Measurements from ENCODE around the gene SREBF2.
A peak's percentile ranks its signal among the peaks of the same experiment; 100 is the strongest.
"Not testable (repeated sequence)": the region's sequence is repeated elsewhere in the genome, so short reads cannot be mapped to it uniquely, and the experiment has no call there.

SREBF2 gene

DNA sequence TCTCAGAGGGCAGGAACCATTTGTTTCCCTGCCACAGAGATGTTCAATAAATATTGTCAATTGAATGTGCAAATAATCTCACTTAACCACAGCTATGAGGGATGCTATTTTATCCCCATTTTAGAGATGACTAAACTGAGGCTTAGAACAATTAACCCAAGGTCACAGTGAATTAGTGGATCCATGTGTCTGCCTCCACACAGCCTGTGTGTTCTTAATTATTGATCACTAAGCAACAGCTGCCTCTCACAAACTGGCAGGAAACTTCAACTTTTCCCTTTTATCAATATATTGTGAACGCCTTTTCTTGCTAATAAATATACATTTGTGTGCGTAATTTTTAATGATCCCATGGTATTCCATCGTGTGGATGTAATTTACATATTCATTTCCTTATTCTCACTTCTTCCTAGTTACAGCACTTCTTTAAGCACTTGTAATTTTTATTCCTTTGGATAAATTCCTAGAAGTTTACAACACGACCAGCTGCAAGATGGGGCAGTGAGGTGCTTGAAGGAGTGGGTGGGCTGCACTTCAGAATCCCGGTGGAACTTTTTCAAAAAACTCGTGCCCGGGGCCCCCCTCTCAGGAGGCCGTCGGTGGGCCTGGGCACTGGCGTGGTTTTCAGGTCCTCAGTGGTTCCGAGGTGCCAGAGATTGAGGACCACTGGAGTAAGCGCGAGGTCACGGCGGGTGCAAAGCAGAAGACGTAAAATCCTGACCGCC lies 915 bp upstream of the SREBF2 start:
- Histone ChIP-seq H3K4me3 (ENCODE audit: extremely low read depth, insufficient read depth, low read length, poor library complexity, severe bottlenecking) (peak overlapping the region; percentile 85), H3K27ac (ENCODE audit: low read depth, low read length, severe bottlenecking) (peak overlapping the region; percentile 97), H3K9me3 (ENCODE audit: control insufficient read depth, low read length) (no peaks in the 10 kb centered on the region), H3K36me3 (ENCODE audit: control insufficient read depth, insufficient read depth, low read length) (peaks cover 31% of the 10 kb centered on the region), H3K4me1 (ENCODE audit: control insufficient read depth, insufficient read depth, low read length, poor library complexity, severe bottlenecking) (peaks cover 13% of the 10 kb centered on the region)
- WGBS, 2 experiments (ENCODE audit: insufficient coverage in 2 of 2) = 5 to 16% methylated on average over 13 of the region's 17 CpGs

DNA sequence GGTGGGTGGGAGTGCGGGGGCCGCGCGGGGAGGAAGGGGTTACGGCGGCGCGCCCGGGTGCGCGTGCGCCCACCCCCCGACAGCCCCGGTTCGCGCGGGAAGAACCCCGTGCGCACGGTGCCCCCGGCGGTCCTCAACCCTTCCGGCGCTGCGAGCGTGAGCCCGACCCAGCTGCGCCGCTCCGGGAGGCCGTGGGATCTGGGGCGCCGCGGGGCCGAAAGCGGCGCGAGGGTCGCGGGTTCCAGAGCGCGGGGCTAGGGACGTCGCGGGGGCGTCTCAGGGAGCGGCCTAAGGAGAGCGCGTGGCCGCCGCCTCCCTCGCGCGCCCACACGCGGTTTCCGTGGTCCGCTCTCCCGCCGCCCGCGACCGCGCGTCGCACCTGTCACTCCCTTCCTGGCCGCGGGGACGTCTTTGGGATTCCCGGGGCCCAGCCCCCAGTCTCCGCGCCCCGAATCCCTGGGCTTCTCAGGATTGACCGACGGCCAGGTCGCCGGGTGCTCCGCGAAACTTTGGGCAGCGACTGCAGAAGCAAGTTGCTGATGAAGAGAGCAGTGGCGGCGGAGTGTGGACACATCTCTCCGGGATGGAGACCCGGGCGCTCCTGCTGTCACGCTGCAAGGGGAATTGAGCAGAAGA lies 582 bp downstream of the SREBF2 start:
- Histone ChIP-seq H3K4me1 (ENCODE audit: control insufficient read depth, insufficient read depth, low read length, poor library complexity, severe bottlenecking) (peaks cover 6% of the 10 kb centered on the region), H3K4me3 (ENCODE audit: extremely low read depth, insufficient read depth, low read length, poor library complexity, severe bottlenecking) (peak overlapping the region; percentile 85), H3K36me3 (ENCODE audit: control insufficient read depth, insufficient read depth, low read length) (peaks cover 44% of the 10 kb centered on the region), H3K9me3 (ENCODE audit: control insufficient read depth, low read length) (no peaks in the 10 kb centered on the region), H3K27ac (ENCODE audit: low read depth, low read length, severe bottlenecking) (peak overlapping the region; percentile 97)
- WGBS, 2 experiments (ENCODE audit: insufficient coverage in 2 of 2) = 0 to 1% methylated on average over 57 to 67 of the region's 86 CpGs

DNA sequence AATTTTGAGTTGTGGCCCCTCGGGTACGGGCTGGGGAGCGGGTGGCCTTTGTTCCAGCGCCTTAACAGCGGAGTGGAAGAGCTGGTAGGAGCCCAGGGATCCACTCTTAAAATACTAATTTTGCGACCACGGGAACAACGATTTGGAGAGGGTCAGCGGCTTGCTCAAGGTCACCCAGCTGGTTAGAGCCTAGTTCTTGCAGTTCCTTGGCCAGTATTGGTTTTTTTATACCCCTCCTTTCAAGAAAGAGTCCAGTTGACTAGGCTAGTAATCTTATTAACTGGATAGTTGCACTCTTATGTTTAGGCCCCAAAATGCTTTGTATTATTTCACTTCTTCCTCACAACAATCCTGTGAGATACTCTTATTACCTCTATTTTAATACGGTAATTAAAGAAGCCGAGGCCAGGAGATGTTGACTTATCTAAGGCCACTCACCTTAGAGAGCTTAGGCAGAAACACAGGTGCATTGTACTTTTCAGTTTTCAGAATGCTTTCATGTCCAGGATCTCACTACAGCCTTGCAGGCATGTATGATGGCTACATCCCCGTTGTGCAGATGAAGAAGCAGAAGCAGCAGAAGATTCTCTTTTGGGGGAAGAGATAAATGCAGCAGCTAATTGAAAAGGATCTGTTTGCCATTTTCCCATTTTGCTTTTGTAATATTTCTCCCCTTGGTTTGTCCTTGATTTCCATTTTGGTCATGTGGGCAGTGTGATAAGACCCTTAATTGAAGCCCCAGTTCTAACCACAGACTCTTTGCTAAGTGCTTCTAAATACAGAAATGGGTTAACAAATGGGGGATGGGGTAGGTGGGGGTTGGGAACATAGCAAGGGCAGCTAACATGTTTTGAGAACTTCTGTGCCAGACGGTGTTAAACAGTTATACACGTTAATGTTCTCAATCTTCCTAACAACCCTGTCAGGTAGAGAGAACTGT lies 1.4 kb downstream of the SREBF2 start:
- H3K36me3 ChIP-seq (ENCODE audit: control insufficient read depth, insufficient read depth, low read length) = peaks cover 52% of the 10 kb centered on the region
- 3 to 7% methylated on average over 9 to 13 of the region's 14 CpGs for WGBS, 2 experiments (ENCODE audit: insufficient coverage in 2 of 2)
- no peaks in the 10 kb centered on the region for H3K9me3 ChIP-seq (ENCODE audit: control insufficient read depth, low read length)
- peaks cover 6% of the 10 kb centered on the region for H3K4me1 ChIP-seq (ENCODE audit: control insufficient read depth, insufficient read depth, low read length, poor library complexity, severe bottlenecking)
- peak overlapping the region; percentile 97 for H3K27ac ChIP-seq (ENCODE audit: low read depth, low read length, severe bottlenecking)
- peak overlapping the region; percentile 85 for H3K4me3 ChIP-seq (ENCODE audit: extremely low read depth, insufficient read depth, low read length, poor library complexity, severe bottlenecking)

DNA sequence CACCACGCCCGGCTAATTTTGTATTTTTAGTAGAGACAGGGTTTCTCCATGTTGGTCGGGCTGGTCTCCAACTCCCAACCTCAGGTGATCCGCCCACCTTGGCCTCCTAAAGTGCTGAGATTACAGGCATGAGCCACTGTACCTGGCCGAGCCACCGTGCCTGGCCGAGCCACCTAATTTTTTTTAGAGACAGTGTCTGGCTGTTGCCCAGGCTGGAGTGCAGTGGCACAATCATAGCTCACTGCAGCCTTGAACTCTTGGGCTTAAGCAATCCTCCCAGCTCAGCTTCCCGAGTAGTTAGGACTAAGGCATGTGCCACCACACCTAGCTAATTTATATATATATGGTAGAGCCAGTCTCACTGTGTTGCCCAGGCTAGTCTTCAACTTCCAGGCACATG lies 2.6 kb downstream of the SREBF2 start:
- not testable (repeated sequence) for H3K4me3 ChIP-seq (ENCODE audit: extremely low read depth, insufficient read depth, low read length, poor library complexity, severe bottlenecking); H3K4me1 ChIP-seq (ENCODE audit: control insufficient read depth, insufficient read depth, low read length, poor library complexity, severe bottlenecking); H3K9me3 ChIP-seq (ENCODE audit: control insufficient read depth, low read length); H3K27ac ChIP-seq (ENCODE audit: low read depth, low read length, severe bottlenecking)
- peaks cover 60% of the 10 kb centered on the region for H3K36me3 ChIP-seq (ENCODE audit: control insufficient read depth, insufficient read depth, low read length)
- WGBS, 2 experiments (ENCODE audit: insufficient coverage in 2 of 2) = 95 to 96% methylated on average over 4 to 5 of the region's 8 CpGs

DNA sequence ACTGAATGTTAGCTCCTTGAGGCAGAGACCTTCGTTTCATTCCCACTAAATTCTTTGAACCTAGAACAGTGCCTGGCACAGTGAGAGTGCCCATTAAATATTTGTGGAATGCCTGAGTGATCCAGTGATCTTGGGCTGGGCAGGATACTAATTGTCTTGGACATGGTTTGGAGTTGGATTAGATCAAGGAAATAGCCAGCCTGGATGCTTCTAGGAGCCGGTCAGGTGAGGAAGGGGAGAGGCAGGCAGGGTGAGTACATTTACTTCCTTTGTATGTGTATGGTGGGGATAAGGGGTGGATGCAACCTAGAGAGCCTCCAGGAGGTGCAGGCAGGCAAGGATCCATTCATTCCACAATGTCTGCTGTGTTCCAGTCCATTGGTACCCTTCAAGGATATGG lies 3.6 kb downstream of the SREBF2 start:
- H3K9me3 ChIP-seq (ENCODE audit: control insufficient read depth, low read length) = no peaks in the 10 kb centered on the region
- H3K4me1 ChIP-seq (ENCODE audit: control insufficient read depth, insufficient read depth, low read length, poor library complexity, severe bottlenecking) = peaks cover 9% of the 10 kb centered on the region
- WGBS, 2 experiments (ENCODE audit: insufficient coverage in 2 of 2) = 92 to 100% methylated on average over 1 of the region's 2 CpGs
- H3K4me3 ChIP-seq (ENCODE audit: extremely low read depth, insufficient read depth, low read length, poor library complexity, severe bottlenecking) = no peak overlapping the region
- no peak overlapping the region for H3K27ac ChIP-seq (ENCODE audit: low read depth, low read length, severe bottlenecking)
- peaks cover 71% of the 10 kb centered on the region for H3K36me3 ChIP-seq (ENCODE audit: control insufficient read depth, insufficient read depth, low read length)

GRCh38 chr22:41838842-41839618 lies 6.1 kb downstream of the SREBF2 start:
- H3K4me1 ChIP-seq (ENCODE audit: control insufficient read depth, insufficient read depth, low read length, poor library complexity, severe bottlenecking) = peaks cover 15% of the 10 kb centered on the region
- H3K36me3 ChIP-seq (ENCODE audit: control insufficient read depth, insufficient read depth, low read length) = peaks cover 90% of the 10 kb centered on the region
- WGBS, 2 experiments (ENCODE audit: insufficient coverage in 2 of 2) = 83 to 92% methylated on average over 1 of the region's 1 CpG
- H3K4me3 ChIP-seq (ENCODE audit: extremely low read depth, insufficient read depth, low read length, poor library complexity, severe bottlenecking) = no peak overlapping the region
- H3K27ac ChIP-seq (ENCODE audit: low read depth, low read length, severe bottlenecking) = no peak overlapping the region
- no peaks in the 10 kb centered on the region for H3K9me3 ChIP-seq (ENCODE audit: control insufficient read depth, low read length)

GRCh38 chr22:41840216-41840615 lies 7.3 kb downstream of the SREBF2 start:
- H3K4me1 ChIP-seq (ENCODE audit: control insufficient read depth, insufficient read depth, low read length, poor library complexity, severe bottlenecking) = peaks cover 26% of the 10 kb centered on the region
- H3K27ac ChIP-seq (ENCODE audit: low read depth, low read length, severe bottlenecking) = peak overlapping the region; percentile 33
- 100% methylated on average over 1 to 4 of the region's 5 CpGs for WGBS, 2 experiments (ENCODE audit: insufficient coverage in 2 of 2)
- peaks cover 78% of the 10 kb centered on the region for H3K36me3 ChIP-seq (ENCODE audit: control insufficient read depth, insufficient read depth, low read length)
- H3K4me3 ChIP-seq (ENCODE audit: extremely low read depth, insufficient read depth, low read length, poor library complexity, severe bottlenecking) = no peak overlapping the region
- no peaks in the 10 kb centered on the region for H3K9me3 ChIP-seq (ENCODE audit: control insufficient read depth, low read length)

DNA sequence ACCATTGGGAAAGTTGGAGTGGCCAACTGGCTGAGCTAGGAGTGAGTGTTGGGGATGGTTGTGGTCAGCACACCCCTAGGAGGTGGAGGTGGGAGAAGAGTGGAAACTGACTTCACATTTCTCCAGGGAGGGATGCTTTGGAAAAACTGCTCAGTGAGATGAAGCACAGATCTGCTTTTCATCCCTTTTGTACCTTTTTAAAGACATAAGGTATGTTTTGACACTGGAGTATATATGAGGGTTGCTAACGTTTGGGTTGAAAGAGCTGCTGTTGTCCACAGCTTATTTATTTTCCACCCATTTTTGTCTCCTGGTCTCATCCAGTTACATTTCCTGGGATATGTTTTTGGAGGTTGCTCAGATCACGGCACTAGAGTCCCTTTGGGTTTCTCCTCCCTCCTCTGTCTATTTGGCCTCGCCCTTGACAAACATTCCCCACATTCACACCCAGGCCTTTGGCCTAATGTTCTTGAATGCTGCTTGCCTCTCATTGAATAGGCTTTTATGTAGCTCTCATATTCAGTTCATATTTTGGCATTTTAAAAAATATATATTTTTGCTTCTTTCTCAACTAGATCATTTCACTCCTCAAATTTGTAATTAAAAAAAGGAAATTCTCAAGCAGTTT lies 8.3 kb downstream of the SREBF2 start:
- peaks cover 36% of the 10 kb centered on the region for H3K4me1 ChIP-seq (ENCODE audit: control insufficient read depth, insufficient read depth, low read length, poor library complexity, severe bottlenecking)
- WGBS, 2 experiments (ENCODE audit: insufficient coverage in 2 of 2) = 94% methylated on average over 2 of the region's 3 CpGs; no CpG with 5 or more reads in 1 of the 2 experiments
- H3K36me3 ChIP-seq (ENCODE audit: control insufficient read depth, insufficient read depth, low read length) = peaks cover 69% of the 10 kb centered on the region
- H3K9me3 ChIP-seq (ENCODE audit: control insufficient read depth, low read length) = no peaks in the 10 kb centered on the region
- H3K27ac ChIP-seq (ENCODE audit: low read depth, low read length, severe bottlenecking) = no peak overlapping the region
- H3K4me3 ChIP-seq (ENCODE audit: extremely low read depth, insufficient read depth, low read length, poor library complexity, severe bottlenecking) = no peak overlapping the region

DNA sequence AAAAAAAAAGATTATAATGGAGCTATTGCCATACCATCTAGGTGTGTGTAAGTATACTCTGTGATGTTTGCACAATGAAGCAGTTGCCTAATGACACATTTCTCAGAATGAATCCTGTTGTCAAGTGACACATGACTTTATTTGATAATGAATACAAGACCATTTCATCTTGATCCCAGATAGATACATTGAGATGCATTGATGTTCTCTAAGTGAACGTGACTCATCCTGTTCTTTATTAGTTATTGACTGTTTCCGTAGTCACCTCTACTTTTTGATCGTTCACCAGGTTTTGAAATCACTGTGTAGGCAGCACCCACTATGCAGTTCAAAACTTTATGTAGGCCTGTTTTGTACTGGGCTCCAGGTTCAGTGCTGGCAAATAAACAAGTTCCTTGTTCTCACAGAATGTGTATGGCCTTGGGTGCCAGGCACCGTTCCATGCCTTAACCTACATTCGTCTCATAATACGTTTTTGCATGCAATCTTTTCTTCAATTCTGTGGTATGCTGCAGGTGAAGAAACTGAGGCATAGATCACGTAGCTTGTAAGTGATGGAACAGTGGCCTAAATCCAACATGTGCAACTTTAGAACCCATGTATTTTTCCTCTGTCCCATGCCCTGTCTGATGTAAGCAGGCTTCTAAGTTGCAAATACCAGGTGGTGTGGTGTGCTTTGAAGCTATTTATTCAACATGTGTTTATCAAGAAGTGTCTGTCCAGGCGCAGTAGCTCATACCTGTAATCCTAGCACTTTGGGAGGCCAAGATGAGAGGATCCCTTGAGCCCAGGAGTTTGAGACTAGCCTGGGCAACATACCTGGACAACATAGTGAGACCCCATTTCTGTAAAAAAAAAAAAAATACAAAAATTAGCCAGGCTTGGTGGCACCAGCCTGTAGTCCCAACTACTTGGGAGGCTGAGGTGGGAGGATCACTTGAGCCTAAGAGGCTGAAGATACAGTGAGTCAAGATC lies 10.4 kb downstream of the SREBF2 start:
- 92 to 98% methylated on average over 7 to 8 of the region's 8 CpGs for WGBS, 2 experiments (ENCODE audit: insufficient coverage in 2 of 2)
- H3K9me3 ChIP-seq (ENCODE audit: control insufficient read depth, low read length) = no peaks in the 10 kb centered on the region
- peaks cover 43% of the 10 kb centered on the region for H3K4me1 ChIP-seq (ENCODE audit: control insufficient read depth, insufficient read depth, low read length, poor library complexity, severe bottlenecking)
- H3K36me3 ChIP-seq (ENCODE audit: control insufficient read depth, insufficient read depth, low read length) = peaks cover 64% of the 10 kb centered on the region
- no peak overlapping the region for H3K4me3 ChIP-seq (ENCODE audit: extremely low read depth, insufficient read depth, low read length, poor library complexity, severe bottlenecking)
- H3K27ac ChIP-seq (ENCODE audit: low read depth, low read length, severe bottlenecking) = peak overlapping the region; percentile 19

Data from mesodermal cell (in vitro differentiated cells).